ENCODE measurements around the gene OXA1L.

- no peak for TF ChIP-seq CTCF (IDR thresholded peaks at IDR 0.05; ENCODE audit: poor library complexity)
- TF ChIP-seq EZH2 (IDR thresholded peaks at IDR 0.05; ENCODE audit: borderline replicate concordance): no peak
Observed at GRCh38 chr14:22721213-22721612, 45.3 kb upstream of the OXA1L start.

All from hepatocyte (in vitro differentiated cells).